HG03521 (cell line): ENCODE measurements around the gene SST.

Experiments used
- ATAC-seq: cut with Tn5 transposase; IDR thresholded peaks from one replicate; pipeline ENCODE4 v1.9.1; 2021; ENCODE audit warnings: mild to moderate bottlenecking, moderate library complexity; ENCODE audit not compliant: unreplicated experiment

Gene SST

GRCh38 chr3:187669675-187670504 is at the start of gene SST:
Gene SST (minus strand): TSS chr3:187670394. CDS start chr3:187670291, 103 bp downstream.
- ATAC-seq = no peak

GRCh38 chr3:187719628-187720336 is 49.6 kb upstream of the SST start:
- ATAC-seq = no peak

- no peak for ATAC-seq
These were observed 48.6 kb upstream of the SST start for GRCh38 chr3:187718802-187719201.

GRCh38 chr3:187717572-187717971 is 47.4 kb upstream of the SST start:
- no peak for ATAC-seq

GRCh38 chr3:187714404-187714979 is 44.3 kb upstream of the SST start:
- peak; percentile 82 for ATAC-seq

GRCh38 chr3:187713504-187713903 is 43.3 kb upstream of the SST start:
- no peak for ATAC-seq

GRCh38 chr3:187709155-187709554 is 39.0 kb upstream of the SST start:
- ATAC-seq = no peak

GRCh38 chr3:187708696-187709095 is 38.5 kb upstream of the SST start:
- ATAC-seq = no peak

- ATAC-seq = no peak
These were observed 36.8 kb upstream of the SST start for GRCh38 chr3:187706971-187707370.

GRCh38 chr3:187705164-187705563 is 35.0 kb upstream of the SST start:
- no peak for ATAC-seq

- no peak for ATAC-seq
These were observed 32.4 kb upstream of the SST start, which contains the start of gene RTP2 for GRCh38 chr3:187702507-187703033. Gene RTP2 (minus strand): TSS chr3:187702557. CDS start chr3:187702128, 429 bp downstream.

- no peak for ATAC-seq
These were observed 30.1 kb upstream of the SST start for GRCh38 chr3:187700249-187700648.

- no peak for ATAC-seq
These were observed 28.6 kb upstream of the SST start for GRCh38 chr3:187698499-187699399.

GRCh38 chr3:187696021-187696420 is 25.8 kb upstream of the SST start:
- ATAC-seq = no peak

GRCh38 chr3:187695449-187695848 is 25.3 kb upstream of the SST start:
- ATAC-seq = no peak

GRCh38 chr3:187694801-187695200 is 24.6 kb upstream of the SST start:
- ATAC-seq = no peak

- ATAC-seq = no peak
These were observed 23.2 kb upstream of the SST start for GRCh38 chr3:187693431-187693830.

- no peak for ATAC-seq
These were observed 19.8 kb upstream of the SST start for GRCh38 chr3:187689984-187690383.

GRCh38 chr3:187686621-187687273 is 16.6 kb upstream of the SST start:
- ATAC-seq = no peak

- no peak for ATAC-seq
These were observed 15.8 kb upstream of the SST start for GRCh38 chr3:187685948-187686347.
